ENCODE data around the gene PIM1.
A peak's percentile ranks its signal among the peaks of the same experiment; 100 is the strongest.
"Not testable (repeated sequence)": the region's sequence is repeated elsewhere in the genome, so short reads cannot be mapped to it uniquely, and the experiment has no call there.

PIM1 gene

DNA sequence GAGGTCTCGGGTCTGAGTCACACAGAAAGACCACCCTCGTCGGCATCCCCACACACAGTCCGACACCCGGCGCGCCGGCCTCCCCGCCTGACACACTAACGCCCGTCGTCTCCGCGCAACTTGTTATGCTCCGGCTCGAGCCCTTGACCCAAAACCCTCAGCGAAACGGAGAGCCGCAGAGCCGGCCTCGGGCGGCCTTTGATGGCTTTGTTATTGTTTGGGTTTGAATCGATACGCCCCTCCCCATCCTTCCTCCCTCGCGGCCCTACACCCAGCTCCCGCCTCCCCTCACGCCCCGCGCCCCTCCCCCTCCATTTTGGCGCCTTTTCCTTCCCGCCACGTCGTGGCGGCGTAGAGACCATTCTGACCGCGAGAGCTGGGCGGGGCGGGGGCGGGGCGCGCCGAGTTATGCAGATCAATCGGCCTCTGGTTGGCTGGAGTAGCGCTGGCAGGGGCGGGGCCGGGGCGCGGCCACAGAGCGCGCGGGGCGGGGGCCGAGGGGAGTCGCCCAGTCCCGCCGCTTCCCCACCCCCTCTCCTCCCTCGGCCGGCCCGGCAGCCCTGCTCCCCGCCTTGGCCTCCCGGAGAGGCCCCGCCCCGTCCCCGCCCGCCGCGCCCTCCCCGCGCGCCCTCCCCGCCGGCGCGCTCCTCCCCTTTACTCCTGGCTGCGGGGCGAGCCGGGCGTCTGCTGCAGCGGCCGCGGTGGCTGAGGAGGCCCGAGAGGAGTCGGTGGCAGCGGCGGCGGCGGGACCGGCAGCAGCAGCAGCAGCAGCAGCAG, at the start of gene PIM1:
TSS of gene PIM1 (plus strand) at position 657 of the 777 bp plus-strand sequence. CDS start 424 bp downstream, outside the sequence.
- DNase-seq, result peak; percentile 100

DNA sequence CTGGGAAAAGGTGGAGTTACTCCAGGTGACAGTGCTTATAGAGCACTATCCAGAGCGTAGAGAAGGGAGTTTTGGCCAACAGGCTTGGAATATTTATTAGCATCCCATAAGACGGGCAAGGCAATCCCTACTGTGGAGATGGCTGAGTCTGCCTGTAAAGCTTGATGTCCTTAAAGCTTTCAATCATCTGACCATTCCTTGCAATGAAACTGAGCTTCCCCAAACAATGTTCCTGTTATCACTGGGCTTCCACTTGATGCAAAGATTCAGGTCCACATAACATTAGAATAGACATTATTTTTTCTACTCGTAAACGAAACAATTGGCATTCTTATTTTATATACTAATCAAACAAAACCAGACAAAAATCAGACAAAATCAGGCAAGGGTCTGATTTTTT, 48.4 kb upstream of the PIM1 start:
- DNase-seq, result no peak

DNA sequence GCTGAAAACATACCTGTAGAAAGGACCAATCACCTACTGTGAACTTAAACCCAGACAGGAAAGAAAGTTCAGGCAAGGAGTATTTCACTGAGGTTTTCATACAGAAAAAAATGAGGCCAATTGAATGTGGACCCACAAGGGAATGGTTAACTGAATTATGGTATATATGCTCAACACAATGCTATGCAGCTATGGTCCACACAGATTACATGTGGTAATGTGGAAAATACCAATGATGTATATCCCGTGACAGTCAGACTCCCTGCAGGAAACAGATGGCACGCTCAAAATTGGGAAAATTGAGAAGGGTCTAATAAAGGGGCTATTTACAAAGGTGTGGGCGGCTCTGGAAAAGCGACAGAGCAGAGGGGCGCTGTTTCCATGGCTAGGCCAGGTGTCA, 47.1 kb upstream of the PIM1 start:
- no peak for DNase-seq

DNA sequence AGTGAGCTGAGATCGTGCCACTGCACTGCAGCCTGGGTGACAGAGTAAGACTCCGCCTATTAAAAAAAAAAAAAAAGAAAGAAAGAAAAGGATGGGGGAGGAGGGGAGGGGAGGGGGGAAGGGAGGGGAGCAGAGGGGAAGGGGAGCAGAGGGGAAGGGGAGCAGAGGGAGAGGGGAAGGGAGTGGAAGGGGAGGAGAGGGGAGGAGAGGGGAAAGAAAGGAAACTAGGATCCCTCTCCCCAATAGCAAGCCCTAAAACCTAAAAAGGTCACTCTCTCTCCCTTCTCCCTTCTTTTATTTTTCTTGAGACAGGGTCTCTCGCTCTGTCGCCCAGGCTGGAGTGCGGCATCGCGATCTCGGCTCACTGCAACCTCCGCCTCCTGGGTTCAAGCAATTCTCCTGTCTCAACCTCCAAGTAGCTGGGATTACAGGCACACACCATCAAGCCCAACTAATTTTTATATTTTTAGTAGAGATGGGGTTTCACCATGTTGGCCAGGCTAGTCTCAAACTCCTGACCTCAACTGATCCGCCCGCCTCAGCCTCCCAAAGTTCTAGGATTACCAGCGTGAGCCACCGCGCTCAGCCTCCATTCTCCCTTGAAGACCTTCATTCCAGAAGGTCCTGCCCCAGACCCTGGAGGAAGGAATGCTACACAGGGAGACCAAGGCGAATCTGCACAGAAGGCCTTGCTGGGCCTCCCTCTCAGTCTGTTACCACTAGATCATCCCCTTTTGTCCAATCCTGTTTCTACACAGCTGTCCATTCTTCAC, 45.8 kb upstream of the PIM1 start:
- DNase-seq, result no peak

DNA sequence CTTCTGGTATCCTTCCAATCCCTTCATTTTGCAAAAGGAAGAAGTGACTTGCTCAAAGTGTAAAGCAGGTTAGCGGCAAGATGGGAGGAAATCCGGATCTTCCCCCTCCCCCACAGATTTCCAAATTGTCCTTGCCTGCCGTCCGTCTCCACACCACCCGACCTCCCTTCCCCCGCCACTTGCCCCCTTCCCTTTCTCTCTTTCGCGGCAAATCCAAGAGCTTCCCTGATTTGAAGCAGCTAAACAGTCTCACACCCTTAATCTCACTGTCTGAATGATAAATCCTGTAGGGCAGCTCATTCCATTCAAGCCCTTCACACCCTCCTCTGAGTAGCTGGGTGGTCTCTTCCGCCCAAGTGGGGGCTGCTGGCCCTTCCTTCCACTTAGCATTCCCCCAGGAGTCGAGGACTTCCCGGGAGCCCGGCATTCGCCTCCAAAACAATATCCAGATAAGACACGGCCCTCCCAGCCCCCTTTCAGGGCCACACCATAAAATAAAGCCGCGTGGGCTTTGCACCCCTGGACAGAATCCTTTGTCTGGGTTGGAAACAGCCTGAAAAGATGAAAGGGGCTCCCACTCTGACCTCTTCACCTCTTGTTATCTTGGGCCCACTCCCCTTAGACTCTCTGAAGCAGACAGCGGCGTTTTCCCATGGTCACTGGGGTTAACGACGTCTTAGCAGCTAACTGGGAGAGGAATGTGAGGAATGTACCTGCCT, 44.0 kb upstream of the PIM1 start:
- no peak for DNase-seq

DNA sequence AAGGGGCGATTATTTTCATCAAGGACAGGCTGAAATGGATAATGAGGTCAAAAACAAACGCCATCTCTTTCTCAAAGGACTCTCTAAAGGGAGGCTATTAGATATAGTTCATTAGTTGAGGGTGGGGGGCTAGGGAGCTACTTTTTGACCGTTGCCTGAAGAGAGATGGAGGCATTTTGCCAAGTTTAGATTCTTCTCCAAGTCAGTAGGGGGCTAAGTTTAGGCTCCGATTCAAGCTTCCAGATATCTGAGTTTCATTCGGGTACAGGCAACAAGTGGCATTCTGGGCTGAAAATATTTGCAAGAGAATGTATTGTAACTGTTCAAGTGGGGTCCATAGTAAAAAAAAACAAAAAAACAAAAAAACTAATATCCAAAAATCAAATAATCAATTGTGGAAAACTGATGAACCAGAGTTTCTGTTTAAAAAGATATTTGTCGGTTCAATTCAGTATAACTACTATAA, 43.4 kb upstream of the PIM1 start:
- DNase-seq, result no peak

DNA sequence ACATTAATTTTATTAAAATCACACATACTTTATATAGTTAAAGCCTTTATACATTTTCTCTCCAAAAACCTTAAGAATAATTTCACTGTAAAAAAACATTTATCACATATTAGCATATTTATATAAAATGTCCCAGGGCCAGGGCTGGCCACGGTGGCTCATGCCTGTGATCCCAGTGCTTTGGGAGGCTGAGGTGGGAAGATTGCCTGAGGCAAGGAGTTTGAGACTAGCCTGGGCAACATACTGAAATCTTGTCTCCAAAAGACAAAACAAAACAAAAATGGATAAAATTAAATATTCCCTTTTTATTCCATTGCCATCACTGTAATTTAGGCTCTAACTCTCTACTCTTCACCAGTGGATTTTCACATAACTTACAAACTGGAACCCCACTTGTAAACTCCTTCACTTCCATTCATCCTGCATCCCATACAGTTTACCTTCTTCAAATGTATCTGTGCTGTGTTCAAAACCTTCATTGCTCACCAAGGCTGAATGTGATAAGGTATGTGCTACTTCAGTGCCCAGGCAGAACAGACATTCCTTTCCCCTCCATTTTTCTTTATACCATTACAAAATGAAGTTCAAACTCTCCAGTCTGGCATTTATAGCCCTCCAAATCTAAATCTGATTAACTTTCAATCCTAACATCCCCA, 42.9 kb upstream of the PIM1 start:
- no peak for DNase-seq

DNA sequence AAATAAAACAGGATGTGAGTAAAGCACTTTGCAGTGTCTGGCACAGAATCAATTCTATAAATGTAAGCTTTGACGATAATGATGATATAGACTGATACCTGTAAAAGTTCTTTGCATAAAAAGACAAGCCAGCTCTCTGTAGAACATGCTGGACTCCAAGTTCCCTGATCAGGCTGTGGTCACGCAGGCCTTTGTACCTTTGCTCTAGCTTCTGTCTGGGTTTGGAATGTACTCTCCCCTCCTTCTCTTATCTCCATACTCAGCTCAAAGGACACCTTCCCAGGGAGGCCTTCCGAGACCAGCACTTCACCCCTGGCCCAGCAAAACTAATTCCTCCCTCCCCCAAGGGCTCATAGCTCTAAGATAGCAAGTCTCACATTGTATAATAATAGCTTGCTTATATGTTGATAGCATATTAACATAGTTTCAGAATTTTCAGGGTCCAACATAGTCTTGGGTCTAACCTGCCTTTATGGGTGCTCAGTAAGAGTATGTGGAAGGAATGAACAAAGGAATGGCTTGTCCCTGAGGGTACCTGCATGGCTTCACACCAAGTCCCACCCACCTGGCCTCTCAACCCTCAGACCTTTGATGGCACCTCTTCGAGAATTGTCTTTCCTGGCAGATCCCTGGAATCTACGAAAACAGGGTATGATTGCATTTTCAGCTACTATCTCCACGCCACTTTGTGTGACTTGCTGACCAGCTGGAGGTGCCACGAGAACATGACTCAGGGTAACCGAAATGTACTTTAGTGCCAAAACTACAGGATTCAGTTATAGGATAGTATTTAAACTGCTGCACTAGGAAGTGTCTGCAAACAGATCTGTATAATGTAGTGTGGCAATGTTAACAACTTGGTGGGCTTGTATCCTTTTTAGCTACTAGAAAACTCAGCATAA, 41.7 kb upstream of the PIM1 start:
- no peak for DNase-seq

DNA sequence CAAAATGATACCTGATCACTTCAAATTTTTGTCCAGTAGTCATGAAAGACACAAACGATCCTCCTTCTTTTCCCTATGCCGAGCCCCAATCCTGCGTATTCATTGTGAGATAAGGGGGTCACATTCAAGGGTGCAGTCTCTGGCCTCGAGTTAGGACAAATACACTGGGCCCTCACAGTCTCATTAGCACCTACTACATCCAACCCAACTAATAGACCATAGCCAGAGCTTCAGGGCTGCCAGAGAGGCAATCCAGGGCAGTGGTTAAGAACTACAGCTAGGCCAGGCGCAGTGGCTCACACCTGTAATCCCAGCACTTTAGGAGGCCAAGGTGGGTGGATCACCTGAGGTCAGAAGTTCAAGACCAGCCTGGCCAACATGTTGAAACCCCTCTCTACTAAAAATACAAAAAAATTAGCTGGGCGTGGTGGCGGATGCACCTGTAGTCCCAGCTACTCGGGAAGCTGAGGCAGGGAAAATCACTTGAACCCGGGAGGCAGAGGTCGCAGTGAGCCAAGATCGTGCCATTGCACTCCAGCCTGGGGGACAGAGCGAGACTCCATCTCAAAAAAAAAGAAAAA, 41.0 kb upstream of the PIM1 start:
- DNase-seq, result not testable (repeated sequence)

DNA sequence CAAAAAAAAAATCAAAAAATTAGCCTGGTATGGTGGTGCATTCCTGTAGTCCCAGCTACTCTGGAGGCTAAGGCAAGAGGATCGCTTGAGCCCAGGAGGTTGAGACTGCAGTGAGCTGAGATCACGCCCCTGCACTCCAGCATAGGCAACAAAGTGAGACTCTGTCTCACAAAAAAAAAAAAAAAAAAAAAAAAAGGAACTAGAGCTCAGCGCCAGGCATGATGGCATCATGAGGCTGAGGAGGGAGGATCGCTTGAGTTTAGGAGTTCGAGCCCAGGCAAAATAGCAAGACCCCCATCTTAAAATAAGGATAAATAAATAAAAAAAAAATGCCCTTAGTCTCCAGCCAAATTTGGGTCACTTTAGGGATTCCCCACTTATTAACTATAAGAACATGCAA, 40.4 kb upstream of the PIM1 start:
- DNase-seq, result no peak

DNA sequence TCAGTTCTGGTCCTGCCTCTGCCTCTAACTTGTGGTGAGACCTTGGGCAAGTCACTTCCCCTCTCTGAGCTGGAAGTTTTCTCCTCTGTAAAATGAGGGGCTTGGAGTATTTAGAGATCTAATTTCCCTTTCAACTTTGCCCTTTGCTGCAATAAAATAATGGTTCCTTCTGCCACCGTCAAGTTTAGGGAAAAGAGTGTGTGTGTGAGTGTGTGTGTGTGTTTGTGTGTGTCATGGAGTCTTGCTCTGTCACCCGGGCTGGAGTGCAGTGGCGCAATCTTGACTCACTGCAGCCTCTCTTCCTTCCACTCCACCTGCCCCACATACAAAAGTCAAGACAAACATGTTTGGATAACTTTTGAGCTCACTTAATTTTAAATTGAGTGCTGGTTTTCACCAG, 39.2 kb upstream of the PIM1 start:
- DNase-seq, result no peak

DNA sequence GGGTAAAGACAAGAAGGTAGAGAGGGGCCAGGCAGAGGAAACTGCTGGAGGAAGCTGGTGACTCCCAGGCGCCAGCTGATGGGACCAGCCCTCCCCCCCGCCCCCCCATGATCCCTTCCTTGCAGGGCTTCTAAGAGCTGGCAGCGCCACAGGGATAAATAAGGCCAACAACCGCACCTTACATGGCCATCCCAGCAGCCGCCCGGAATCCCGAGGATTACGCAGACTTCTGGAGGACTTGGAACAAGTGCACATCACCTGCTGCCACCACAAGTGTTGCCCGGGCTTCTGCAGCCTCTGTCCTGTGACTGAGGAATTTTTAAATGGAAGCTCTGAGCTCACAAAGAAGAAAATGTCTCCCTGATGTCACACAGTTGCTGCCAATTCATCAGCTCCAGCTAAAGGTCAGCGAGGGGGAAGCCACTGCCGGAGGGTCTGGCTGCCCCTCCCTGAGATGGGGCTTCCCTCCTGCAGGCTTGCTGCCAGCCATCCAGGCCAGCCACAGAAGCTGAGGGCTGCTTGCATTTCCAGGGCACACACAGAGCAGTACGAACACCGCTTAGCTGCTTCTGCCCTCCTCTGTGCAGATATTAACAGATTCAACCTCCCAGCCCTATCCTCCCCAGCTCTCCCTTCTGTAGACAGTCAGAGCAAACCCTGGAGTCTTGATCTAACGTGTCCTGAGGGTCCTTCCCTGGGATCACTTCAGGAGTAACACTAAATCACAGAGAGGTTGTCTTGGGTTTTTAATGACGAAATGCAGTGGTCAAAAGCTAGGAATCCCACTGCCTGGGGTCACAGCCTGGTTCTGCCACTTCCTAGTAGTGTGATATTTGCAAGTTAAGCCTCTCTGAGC, 38.6 kb upstream of the PIM1 start:
- DNase-seq, result no peak

DNA sequence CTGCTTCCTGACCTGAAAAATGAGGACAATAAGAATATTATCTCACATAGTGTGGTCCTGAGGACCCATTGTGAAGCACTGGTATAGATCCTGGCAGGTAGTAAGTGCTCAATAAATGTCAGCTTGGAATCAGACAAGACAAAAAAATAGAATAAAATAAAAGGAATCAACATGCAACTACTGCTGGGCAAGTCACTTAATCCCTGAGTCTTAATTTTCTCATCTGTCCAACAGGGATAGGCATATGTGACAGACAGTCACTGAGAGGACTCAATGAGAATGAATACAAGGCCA, 38.0 kb upstream of the PIM1 start:
- DNase-seq, result no peak

DNA sequence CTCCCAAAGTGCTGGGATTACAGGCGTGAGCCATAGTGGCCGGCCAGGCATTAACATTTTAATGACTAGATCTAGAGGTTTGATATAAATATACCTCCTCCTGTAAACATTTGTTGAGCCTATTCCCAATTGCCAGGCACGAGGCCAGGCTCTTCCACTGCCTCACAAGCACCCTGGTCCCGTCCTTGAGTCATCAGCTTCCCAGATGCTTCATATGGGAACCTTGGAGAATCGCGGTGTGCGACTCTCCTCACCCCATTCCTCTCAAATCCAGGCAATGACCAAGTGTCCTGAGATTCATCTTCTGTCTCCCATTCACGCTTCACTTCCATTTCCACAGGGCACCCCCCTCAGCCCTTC, 35.9 kb upstream of the PIM1 start:
- no peak for DNase-seq

DNA sequence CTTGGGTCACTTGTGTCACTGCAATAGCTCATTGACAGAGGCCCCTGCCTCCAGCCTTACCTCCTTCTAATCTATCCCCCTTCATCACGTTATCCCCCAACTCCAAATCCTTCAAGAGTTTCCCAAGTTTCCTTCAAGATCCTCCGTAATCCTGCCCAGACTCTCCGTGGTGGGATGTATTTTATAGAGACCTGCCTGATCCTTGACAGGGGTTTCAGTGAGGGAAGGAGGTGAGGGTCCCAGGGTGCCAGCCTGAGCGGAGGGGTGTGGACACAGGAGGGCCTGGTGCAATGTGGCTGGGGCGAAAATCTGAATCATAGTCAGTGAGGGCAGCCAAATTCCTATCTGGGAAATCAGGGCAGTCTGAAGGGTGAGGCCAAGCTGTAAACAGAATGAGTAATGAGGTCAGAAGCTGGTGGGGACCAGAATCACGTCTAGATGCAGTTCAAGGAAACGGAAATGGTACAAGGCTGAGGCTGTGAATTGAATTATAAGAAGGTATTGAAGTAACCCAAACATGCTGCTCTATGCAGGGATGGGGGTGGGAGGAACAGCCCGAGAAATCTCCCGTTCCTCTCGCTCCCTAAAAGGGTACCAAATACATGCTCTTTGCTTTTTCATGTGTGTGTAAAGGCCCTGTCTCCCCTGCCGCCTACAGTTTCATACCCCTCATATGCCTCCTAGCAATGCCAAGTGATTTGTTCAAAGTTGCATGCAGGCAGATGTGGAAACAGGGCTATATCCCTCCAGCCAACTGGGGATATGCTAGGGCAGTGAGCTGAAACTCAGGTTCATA, 35.4 kb upstream of the PIM1 start:
- DNase-seq, result peak; percentile 63

DNA sequence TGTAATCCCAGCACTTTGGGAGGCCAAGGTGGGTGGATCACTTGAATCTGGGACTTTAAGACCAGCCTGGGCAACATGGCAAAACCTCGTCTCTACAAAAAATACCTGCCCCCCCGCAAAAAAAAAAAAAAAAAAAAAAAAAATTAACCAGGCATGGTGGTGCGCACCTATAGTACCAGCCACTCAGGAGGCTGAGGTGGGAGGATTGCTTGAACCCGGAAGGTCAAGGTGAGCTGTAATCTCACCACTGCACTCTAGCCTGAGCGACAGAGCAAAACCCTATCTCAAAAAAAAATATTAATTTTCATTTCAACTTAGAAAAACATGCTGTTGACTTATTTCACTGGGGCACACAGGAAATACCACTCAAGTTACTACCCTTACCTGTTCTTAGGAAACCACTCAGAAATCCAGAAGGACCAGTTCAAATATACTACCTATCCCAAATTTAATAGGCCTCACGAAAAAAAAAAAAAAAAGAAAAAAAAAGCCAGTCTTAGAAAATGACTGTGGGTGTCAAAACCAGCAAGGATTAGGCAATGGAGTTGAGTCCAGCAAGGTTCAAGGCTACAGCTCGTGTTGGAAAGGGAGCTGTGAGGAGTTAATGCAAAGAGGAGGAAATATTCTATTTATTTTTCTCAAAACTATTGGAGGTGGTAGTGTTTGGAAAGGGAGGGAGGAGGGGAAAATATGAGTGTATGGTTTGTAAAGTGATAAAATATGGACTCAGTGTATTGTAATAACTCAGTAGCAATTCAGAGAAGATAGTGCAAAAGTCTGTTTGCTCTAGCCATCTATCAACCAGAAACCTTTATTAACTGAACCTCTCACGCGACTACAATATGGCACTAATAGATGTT, 33.9 kb upstream of the PIM1 start:
- DNase-seq, result no peak

DNA sequence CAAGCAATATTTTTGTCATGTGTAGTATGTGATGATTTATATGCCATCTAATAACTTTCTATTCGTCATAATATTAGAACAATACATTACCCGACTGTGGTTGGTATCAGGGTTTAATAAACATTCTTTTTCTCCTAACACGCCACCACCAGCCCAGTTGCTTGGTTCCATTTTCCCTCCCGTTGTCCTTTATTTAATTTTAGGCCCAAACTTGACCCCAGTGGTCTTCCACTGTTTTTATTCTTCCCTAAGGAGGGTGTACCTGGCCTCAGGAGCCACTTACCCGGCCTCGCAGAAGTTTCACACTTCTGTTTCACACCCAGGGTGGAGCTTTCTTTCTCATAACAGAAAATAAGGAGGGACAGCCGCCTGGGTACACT, 33.1 kb upstream of the PIM1 start:
- DNase-seq, result no peak

DNA sequence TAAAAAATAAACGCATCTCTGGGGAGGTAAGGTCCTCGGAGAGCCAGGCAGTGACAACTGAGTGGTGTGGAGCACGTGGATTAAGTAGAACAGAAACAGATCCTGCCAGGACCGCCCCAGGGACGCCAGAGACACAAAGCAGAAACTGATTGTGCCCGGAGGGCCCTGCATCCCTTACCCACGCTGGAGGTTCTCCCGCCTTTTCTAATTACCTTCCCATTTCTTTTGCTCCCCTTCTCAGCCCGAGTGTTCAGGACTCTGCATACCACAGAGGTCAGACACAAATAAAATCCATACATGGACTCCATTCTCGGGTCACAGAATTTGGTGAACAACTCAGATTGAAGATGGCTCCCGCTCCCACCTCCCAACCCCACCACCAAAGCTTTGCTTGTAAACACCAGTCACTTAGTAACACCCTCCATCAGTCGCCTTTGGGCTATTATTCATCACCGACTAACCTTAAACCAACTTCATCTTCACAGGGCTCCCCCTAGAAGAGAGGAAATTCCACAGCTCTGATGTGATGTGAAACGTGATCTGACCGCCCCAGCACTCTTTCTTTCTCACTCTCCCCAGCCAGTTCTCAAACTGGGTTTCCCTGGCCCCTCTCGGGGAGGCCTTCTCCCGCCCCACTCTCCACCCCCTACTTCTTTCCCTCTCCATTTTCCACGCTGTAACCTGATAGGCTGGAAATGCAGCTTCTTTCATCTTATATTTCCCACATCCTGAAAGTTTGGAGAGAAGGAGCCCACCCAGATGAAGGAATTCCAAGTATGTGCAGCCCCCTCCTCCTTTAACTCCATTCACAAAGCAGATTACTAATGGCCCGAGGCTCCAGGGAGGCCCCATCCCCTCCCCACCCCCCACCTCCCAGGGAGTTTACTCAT, 32.5 kb upstream of the PIM1 start:
- peak; percentile 71 for DNase-seq
